SKM-1 treated with dmso at 0.1 percent for 144 hours (cell line): Measurements from ENCODE around the gene PLA2G6.

Experiments
- DNase-seq: peaks from one replicate; lab custom pipeline; 2025; ENCODE audit not compliant: unreplicated experiment; lab: John Stamatoyannopoulos, UW

PLA2G6 gene, protein sequence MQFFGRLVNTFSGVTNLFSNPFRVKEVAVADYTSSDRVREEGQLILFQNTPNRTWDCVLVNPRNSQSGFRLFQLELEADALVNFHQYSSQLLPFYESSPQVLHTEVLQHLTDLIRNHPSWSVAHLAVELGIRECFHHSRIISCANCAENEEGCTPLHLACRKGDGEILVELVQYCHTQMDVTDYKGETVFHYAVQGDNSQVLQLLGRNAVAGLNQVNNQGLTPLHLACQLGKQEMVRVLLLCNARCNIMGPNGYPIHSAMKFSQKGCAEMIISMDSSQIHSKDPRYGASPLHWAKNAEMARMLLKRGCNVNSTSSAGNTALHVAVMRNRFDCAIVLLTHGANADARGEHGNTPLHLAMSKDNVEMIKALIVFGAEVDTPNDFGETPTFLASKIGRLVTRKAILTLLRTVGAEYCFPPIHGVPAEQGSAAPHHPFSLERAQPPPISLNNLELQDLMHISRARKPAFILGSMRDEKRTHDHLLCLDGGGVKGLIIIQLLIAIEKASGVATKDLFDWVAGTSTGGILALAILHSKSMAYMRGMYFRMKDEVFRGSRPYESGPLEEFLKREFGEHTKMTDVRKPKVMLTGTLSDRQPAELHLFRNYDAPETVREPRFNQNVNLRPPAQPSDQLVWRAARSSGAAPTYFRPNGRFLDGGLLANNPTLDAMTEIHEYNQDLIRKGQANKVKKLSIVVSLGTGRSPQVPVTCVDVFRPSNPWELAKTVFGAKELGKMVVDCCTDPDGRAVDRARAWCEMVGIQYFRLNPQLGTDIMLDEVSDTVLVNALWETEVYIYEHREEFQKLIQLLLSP

DNA sequence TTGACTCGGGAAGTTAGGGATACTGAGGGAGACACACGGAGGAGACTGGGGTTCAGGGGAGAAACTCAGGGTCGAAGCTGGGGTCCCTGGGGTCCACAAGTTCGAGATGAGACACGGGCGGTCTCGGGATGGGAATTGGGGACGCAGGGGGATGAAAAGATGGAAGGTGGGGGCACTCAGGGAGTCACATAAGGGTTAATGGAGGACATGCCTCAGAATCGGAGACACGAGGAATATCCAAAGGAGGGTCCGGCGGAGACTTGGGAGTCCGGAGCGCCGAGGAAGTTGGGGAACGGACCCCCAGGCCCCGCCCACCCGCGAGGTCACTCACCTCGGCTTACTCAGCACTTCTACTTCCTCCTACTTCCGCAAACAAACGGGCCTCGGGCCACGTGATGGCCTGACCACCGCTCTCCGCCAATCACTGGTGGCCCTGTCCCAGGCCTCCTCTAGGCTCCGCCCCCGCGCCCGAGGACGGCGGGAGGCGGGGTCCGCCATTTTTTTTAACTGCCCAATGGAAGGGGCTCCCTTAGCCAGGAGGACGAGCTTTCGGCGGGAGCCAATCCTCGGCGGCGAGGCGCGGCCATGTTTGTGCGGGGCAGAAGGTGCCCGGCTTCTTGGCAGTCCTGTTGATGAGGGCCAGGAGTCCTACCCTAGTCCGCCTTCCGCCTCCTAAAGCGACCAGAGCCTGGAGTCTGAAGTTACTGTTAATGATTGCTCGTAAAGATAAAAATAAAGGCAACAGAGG, at the start of gene PLA2G6:
Gene PLA2G6 (minus strand): TSS at position 378 of the 748 bp plus-strand sequence. CDS start 12,404 bp downstream, outside the sequence.
- DNase-seq: peak; percentile 99

DNA sequence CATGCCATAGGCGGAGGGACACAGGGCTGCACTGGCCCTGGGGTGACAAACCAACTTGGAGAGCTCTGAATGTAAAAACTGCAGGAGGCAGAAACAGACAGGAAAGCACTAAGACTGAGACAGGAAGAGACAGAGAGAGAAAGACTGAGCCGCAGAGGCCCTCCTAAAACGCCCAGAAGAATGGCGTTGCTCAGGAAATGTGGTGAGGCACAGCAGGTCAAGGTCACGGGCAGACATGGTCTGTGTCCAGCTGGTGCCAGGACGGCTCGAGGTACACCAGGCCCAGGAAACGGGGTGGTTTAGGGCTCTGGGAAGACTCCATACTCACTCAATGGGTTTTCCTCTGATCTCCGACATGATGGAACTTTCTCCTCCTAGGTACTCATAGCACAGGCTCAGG, 49.3 kb upstream of the PLA2G6 start:
- no peak for DNase-seq

DNA sequence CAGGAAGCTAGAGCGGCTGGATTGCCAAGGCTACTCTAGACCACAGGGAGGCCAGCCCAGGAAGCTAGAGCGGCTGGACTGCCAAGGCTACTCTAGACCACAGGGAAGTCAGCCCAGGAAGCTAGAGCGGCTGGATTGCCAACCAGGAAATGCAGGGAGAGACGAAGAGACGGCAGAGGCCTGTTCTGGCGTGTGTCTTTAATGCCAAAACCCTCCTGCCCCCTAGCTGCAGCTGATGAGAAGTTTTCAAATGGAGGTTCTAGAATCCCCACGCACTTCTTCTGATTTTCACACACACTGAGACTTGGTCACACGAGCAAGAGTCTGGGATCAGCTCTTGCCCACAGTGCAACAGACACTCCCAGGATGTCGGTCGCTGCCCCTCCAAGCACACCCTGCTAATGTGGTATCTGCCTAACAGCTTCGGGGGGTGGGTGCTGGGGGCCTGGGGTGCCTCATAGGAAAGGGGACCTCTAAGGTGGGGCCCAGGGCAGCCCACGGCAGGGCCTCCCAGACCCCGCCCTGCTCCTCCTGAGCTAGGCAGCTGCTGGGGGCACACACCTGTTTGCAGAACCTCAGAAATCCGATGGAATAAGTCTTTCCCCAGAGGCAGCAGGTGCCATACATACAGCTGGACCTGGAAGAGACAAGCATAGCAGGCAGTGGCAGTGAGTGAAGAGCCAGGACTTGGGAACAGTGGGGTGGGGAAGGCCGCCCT, 48.6 kb upstream of the PLA2G6 start:
- DNase-seq: peak; percentile 14

DNA sequence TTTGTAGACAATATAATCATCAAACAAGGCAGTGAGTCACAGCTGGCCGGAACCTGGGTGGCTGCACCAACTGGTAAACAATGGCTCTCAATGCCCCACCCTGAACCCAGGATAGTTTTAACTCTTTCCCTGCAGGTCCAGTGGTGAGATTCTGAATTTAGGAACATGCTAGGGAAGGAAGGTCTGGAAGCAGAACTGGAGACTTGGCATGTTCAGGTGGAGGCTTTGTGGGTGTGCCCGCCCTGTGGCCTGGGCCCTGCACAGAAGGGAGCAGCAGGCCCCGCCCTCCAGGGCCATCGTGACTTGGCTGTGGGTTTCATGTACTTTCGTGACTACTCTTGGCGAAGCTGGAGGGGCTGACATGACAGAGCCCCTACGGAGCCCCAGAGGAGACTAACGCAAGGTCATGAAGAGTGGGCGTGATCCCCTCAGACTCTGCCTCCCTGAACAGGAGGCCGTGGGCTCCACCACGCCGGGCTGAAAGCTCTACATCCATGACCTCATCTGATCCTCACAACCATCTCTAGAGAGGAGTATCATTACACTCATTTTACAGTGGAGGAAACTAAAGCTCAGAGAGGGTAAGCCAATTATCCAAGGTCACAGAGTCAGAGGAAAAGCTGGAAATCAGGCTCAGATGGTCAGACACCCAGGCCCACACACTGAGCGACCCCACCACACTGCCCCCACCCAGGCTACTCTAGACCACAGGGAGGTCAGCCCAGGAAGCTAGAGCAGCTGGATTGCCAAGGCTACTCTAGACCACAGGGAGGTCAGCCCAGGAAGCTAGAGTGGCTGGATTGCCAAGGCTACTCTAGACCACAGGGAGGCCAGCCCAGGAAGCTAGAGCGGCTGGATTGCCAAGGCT, 47.5 kb upstream of the PLA2G6 start:
- no peak for DNase-seq

DNA sequence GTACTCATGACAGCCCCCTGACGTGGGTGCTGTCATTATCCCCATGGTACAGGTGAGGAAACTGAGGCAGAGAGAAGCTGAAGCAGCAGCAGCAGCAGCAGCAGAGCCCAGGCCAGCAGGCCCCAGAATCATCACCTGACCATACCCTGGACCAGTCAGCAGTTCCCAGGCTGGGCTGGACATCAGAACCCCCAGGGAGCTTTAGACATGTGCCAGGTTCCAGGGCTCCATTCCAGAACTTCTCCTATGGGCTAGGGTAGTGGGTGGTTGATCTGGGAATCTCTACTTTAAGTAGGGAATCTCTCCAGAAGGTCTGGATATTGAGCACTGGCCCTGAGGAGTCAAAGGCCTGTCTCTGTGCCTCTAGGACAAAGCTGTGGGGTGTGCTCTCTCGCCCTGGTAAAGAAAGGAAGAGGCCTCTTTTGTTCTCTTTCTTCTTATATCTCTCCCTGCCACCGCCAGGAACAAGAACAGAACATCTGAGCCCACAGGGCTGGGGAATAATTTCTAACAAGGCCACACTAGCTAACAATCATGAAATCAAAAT, 46.8 kb upstream of the PLA2G6 start:
- no peak for DNase-seq

DNA sequence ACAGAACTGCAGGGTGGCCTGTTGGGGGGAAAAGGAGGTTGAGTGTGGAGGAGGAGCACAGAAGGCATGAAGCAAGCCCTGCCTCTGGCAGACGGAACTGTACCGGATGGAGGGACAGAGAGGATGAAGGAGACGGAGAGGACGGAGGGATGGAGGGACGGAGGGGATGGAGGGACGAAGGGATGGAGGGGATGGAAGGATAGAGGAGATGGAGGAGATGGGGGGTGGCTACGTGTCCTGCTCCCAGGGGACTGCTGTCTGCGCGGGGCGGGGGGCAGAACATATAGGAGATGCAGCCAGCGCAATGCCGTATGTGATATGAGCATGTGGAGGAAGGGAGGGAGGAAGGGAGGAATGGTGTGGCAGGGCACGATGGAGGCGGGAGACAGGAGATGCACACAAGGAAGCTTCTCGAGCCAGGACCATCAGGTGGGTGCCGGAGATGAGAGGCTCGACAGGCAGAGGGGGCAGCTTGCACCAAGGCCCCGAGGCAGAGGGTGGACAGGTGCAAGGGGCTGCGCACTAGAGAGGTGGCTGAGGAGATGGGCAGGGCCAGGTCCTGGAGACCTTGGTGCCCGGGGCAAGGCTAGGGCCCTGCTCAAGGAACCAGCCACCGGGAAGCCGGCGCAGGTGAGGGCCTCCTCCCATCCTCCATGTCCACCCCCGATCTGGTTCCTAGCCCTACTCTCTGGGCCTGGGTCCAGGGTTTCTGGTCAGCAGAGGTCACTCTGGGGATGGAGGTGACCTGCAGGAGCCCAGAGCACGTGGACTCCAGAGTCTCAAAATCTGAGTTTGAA, 45.4 kb upstream of the PLA2G6 start:
- no peak for DNase-seq

DNA sequence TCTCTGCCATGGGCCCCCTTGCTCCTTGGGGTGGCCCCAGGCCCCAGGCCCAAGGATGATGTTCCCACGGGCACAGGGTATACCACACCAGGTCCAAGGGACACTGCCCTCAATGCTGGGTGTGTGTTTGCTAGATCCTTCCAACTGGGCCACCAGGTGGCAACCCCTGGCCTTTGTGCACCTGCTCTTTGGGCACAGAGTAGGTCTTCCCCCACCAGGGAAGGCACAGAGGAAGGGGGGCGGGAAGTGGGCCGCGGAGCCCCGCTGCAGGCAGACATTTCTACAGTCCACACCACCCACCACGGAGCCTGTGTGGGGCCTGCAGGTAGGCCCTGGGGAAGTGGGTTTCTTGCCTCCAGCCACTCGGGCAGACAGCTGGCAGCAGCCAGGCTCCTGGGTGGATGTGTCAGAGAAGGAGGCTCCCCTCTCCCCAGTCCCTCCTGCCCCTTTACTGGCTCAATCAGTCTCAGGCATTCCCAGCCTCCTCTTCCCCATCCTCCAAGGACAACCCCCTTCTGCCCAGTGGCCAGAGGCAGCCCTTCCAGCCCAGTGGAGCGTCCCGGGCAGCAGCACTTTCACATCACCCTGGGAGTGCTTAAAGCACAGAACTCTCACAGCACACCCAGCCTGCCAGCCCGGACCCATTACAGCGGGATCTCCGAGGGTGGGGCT, 41.8 kb upstream of the PLA2G6 start:
- no peak for DNase-seq

DNA sequence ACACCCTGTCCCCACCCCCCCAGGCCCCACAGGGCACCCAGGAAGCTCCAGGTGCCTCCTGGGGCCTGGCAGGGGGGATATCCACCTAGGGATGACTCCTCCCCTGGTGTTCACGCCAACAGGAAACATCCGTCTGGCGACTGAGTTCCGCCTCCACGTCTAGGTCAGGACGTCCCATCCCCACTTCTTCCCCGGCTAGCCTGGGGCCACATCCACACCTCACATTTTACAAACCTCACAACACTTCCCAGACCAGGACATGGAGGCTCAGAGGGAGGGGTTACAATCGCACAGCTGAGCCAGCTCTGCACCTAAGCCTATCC, 41.1 kb upstream of the PLA2G6 start:
- no peak for DNase-seq

DNA sequence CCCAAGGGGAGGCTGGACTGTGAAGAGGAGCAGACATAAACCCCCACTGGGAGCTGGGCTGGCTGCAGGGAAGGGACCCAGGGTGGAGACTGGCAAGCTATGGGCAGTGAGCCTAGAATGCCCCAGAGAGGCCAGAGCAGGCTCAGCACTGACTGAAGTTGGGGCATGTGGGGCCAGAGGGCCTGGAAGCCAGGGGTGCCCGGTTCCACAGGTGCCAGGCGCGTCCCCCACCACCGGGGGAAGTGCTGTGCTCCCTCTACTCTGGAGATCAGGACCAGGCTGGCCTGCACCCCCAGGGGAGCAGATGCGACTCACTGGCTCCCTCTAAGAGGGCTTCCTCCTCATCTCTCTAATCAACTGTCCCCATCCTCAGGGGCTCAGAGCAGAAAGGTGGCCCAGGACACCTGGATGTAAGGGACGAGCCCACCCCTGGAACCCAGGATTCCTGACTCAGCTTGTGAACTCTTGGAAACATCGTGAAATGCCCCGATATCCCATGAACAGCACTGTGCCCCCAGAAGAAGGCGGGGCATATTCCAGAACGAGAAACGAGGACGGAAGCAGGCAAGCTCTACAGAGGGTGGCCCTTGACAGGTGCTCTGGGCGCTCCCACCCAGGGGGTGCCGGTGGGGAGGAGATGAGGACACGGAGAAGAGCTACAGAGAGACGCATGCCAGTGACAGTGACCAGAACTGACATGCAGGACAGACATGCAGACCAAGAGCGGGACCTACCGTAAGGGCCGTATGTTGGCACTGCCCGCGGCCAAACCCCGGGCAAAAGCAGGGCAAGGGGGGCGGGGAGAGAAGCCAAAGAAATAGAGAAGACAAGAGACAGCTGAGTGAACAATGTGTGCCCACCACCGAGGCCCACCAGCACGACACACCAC, 40.5 kb upstream of the PLA2G6 start:
- no peak for DNase-seq

DNA sequence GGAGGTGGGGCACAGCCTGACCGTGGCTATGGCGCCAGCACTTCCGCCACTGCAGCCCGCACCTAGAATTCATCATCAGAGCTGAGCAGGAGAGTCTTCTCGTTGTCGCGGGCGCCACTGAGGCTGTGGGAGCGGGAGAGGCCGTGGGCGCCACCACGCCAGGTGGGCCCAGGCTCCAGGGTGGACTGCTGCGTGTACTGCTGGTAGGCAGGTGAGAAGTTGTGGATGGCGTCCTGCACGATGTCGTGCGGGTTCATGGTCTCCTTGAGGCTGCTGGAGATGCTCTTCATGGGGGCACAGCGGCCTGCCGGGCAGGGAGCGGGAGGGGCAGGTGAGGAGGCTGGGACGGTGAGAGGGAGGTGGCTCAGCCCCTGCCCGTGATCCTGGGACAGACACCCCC, 39.8 kb upstream of the PLA2G6 start:
- no peak for DNase-seq

DNA sequence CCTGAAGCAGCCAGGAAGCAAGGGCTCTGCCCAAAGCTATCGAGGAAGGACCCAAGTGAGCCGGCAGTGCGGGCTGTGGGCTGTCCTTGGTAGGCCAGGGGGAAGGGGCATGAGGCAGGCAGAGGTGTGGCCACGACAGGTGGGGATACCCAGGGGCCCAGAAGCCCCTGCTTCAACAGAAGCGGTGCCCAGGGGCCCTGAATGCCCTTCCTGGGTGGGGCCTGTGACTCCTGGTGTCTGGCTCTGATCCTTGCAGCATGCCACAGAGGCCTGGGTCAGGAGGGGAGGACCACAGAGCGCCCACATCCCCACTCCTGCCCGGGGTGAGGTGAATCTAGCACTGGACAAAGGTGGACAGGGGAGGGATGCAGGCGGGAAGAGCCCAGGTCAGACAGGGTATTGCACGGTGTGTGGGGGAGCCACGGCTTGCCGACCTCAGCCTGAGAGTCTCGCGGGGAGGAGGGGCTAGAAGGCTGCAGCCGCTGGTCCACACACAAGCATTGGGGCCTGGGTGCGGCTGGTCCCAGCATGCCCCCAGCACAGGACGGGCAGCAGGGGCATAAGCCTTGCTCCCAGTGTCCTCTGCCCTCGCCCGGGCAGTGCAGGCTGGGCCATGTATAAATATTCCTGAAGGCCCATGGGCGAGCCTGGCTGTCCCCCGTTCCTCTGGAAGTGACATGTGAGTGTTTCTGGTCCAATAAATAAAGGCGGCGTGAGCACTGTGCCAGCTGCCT, 39.2 kb upstream of the PLA2G6 start:
- no peak for DNase-seq

DNA sequence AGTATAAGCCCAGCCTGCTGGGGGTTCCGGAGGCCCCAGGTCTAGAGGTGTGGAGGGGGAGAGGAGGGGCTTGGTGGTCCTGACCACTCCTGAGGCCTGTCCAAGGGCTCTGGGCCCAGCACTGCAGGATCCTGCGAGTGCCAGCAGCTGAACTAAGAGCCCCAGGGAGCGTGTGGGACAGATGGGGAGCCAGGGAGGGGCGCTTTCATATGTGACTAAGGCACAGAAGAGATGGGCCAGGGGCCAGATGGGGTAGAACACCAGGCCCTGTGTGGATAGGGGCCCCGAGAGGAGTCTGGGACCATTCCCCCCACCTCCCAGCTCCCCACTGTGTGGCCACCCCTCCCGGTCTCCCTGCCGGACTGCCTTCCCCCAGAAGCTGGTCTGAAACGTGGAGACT, 38.5 kb upstream of the PLA2G6 start:
- DNase-seq: no peak

DNA sequence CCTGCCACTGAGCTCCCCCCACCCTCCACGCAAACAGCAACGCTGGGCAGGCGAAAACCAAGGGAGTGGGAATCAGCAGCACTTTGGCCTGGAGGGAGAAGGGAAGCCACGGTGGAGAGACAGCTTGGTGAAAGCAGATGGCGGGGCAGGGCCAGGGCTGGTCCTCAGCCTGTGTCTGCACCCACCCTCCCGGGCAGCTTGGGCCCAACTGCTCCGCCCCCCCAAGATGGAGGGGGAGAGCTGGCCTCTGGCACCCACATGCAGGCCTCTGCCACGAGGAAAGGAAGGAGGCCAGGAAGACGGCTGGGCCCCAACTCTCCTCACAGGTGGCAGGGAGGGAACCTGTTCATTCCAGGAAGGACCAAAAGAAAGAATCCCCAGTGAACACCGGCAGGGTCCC, 38.0 kb upstream of the PLA2G6 start:
- DNase-seq: no peak

DNA sequence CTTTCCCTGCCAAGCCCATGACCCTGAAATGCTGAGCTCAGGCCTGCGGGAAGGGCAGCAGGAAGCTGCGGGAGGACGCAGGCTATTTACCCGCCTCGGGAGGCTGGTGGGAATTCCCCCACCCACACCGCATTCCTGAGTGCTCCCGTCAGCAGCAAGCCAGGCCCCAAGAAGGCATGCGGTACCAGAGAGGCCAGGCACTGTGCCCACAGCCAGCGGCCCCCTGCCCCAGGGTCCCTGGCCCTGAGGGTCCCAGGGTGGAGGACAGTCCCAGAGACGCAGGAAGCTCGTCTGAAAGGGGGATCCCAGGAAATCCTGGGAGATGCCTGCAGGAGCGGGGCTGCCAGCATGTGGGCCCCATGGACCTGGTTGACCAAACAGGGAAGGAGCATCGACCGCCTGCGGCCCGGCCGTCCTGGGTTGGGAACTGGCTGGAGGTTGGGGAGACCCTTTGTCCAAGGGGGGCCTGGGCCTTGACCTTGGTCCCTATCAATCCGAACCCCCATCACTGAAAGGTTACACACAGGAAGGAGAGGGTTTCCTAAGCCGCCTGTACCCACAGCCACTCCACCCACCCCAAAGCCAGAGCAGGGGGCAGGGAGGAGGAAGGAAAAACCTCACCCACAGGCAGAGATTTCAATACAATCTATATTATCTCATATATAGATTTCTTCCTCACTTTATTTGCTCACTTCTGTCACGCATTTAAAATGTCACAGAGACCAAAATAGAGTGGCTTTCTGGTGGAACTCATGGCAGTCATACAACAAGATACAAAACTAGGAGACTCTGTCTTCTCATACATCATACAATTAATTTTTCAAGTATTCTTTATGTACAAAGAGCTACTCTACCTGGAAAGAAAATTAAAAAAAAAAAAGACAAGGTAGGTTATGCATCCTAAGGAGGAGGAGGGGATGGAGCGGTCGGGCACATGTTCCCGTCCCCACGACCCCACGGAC, 37.3 kb upstream of the PLA2G6 start:
- DNase-seq: no peak

DNA sequence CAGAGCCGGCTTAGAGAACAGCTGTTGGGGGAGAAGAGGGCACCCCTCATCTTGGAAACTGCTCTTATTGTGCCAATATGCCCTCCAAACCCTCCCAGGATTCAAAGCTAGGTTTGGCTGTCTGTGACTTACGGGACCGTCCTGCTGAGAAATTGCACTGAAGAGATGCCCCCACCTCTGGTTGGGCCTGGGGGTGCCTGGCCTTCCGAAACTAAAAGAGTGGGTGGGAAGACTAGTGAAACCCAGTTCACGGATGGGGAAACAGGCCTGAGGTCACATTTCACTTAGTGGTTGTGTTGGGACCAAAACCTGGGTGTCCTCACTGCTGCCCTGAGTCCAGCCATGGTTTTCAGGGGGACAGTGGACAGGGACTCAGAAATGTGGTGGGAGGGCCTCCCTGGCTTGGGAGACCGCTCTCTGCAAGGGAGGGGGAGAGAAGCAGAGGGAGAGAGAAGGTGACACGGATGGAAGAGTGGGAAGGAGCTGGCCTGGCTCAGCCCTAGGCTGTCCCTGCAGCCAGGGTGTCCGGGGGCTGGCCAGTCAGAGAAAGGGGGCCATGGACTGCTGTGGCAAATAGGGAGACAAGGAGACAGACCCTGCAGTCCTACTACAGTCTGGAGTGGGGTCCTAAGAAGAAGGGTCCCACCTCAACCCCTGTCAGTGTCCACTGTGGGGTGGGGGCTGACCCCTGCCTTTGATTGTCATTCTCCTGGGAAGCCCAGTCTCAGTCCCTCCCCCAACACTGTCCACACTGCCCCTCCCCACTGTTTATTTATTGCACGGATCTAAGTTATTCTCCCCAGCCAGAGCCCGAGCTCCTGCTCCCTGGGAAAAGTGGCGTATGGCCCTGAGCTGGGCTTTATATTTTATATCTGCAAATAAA, 33.8 kb upstream of the PLA2G6 start:
- DNase-seq: no peak
